ENCODE results near the gene MOCS2.

The MOCS2 gene

DNA sequence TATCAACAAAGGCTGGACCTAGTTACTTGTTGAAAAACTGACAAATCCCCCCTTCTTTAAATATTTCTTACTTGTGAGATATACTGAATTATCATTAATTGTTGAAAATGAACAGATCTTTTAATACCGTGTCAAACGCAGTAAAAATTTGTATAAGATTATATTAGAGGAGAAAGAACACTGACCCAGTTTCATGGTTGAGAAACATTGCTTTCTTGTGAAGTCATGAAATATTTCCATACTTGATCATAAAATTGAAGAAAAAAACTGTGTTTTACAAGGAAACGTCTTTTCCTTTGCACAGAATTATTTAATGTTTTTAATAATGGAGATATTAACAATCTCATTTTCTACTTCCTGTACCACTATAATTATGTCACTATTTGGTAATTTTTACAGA is 45.8 kb downstream of the MOCS2 start:
- no peak overlapping the region for H3K4me3 ChIP-seq (ENCODE audit: low read length)
- TF ChIP-seq, protein P1, sequence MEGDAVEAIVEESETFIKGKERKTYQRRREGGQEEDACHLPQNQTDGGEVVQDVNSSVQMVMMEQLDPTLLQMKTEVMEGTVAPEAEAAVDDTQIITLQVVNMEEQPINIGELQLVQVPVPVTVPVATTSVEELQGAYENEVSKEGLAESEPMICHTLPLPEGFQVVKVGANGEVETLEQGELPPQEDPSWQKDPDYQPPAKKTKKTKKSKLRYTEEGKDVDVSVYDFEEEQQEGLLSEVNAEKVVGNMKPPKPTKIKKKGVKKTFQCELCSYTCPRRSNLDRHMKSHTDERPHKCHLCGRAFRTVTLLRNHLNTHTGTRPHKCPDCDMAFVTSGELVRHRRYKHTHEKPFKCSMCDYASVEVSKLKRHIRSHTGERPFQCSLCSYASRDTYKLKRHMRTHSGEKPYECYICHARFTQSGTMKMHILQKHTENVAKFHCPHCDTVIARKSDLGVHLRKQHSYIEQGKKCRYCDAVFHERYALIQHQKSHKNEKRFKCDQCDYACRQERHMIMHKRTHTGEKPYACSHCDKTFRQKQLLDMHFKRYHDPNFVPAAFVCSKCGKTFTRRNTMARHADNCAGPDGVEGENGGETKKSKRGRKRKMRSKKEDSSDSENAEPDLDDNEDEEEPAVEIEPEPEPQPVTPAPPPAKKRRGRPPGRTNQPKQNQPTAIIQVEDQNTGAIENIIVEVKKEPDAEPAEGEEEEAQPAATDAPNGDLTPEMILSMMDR (IDR thresholded peaks at IDR 0.05; ENCODE audit: insufficient read depth, low read depth, low read length, missing control alignments) = no peak
- DNase-seq (ENCODE audit: low read depth) = no peak

- TF ChIP-seq, protein P1 (IDR thresholded peaks at IDR 0.05; ENCODE audit: insufficient read depth, low read depth, low read length, missing control alignments) = no peak
- H3K4me3 ChIP-seq (ENCODE audit: low read length) = no peak overlapping the region
- no peak for DNase-seq (ENCODE audit: low read depth)
These were observed 46.4 kb downstream of the MOCS2 start for GRCh38 chr5:53063176-53063575.

GRCh38 chr5:53059281-53059680 is 50.3 kb downstream of the MOCS2 start:
- peak; percentile 36 for DNase-seq (ENCODE audit: low read depth)

DNA sequence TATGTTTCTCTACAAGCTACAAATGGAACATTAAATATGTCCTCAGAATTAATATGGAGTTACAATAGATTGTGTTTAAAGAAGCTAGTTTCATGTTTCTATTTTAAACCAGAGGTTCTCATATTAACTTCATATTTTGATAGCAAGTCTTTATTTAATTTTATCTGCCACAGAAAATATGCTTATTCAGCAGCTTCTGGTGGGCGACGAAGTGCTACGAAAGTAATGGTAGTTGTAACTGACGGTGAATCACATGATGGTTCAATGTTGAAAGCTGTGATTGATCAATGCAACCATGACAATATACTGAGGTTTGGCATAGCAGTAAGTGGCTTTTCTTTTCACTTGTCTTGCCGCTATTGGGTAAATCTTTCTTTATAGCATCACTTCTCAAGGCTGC is 54.2 kb downstream of the MOCS2 start:
- TF ChIP-seq, protein P1 (IDR thresholded peaks at IDR 0.05; ENCODE audit: insufficient read depth, low read depth, low read length, missing control alignments) = no peak
- no peak for DNase-seq (ENCODE audit: low read depth)
- no peak overlapping the region for H3K4me3 ChIP-seq (ENCODE audit: low read length)

More at GRCh38 chr5:53059281-53059680, 50.3 kb downstream of the MOCS2 start:
- no peak overlapping the region for H3K4me3 ChIP-seq (ENCODE audit: low read length)
- TF ChIP-seq, protein P1 (IDR thresholded peaks at IDR 0.05; ENCODE audit: insufficient read depth, low read depth, low read length, missing control alignments) = no peak

GRCh38 chr5:53053364-53053763 is 56.2 kb downstream of the MOCS2 start:
- DNase-seq (ENCODE audit: low read depth) = no peak

DNA sequence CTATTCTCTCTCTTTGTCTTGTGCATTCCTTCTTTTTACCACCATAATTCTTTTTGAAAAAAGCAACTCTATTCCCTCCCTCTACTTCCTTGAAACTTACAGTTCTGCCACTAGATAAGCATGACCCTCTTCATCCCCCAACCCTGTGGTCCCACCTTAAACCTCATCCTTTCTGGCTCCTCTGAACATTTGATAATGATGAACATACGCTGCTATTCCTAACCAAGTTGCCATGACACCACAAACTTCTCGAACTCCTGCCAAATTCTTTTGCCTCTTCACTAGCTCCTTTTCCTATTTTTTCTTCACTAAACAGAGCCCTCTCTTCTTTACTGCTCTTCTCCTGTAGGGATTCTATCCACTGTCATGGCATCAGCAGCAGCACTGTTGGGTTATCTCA is 57.1 kb downstream of the MOCS2 start:
- no peak for DNase-seq (ENCODE audit: low read depth)
- TF ChIP-seq, protein P1 (IDR thresholded peaks at IDR 0.05; ENCODE audit: insufficient read depth, low read depth, low read length, missing control alignments) = no peak
- no peak overlapping the region for H3K4me3 ChIP-seq (ENCODE audit: low read length)

More at GRCh38 chr5:53053364-53053763, 56.2 kb downstream of the MOCS2 start:
- TF ChIP-seq, protein P1 (IDR thresholded peaks at IDR 0.05; ENCODE audit: insufficient read depth, low read depth, low read length, missing control alignments) = no peak
- no peak overlapping the region for H3K4me3 ChIP-seq (ENCODE audit: low read length)

DNA sequence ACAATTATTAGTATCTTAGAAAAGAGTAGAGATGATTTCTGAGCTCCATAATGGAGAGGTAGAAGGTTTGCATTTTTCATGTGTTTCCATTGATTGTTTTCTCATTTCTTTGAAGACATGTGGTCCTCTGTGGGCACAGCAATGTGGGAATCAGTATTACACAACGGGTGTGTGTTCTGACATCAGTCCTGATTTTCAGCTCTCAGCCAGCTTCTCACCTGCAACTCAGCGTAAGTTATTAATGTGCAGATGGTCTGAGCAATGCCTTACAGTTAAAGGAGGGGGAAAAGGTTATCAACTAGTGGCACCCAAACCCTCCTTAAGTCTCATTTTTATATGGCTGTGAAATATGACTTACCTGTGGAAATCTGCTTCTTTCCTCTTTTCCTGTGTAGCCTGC is 61.3 kb downstream of the MOCS2 start:
- DNase-seq (ENCODE audit: low read depth) = no peak
- TF ChIP-seq, protein P1 (IDR thresholded peaks at IDR 0.05; ENCODE audit: insufficient read depth, low read depth, low read length, missing control alignments) = no peak
- no peak overlapping the region for H3K4me3 ChIP-seq (ENCODE audit: low read length)

All from epithelial cell of esophagus (primary cell).